Measurements from ENCODE around the gene SLC25A10.
A peak's percentile ranks its signal among the peaks of the same experiment; 100 is the strongest.
"Not testable (repeated sequence)": the region's sequence is repeated elsewhere in the genome, so short reads cannot be mapped to it uniquely, and the experiment has no call there.

Gene SLC25A10

GRCh38 chr17:81672504-81672903, 39.6 kb upstream of the SLC25A10 start (continued):
- TF ChIP-seq, protein P1, sequence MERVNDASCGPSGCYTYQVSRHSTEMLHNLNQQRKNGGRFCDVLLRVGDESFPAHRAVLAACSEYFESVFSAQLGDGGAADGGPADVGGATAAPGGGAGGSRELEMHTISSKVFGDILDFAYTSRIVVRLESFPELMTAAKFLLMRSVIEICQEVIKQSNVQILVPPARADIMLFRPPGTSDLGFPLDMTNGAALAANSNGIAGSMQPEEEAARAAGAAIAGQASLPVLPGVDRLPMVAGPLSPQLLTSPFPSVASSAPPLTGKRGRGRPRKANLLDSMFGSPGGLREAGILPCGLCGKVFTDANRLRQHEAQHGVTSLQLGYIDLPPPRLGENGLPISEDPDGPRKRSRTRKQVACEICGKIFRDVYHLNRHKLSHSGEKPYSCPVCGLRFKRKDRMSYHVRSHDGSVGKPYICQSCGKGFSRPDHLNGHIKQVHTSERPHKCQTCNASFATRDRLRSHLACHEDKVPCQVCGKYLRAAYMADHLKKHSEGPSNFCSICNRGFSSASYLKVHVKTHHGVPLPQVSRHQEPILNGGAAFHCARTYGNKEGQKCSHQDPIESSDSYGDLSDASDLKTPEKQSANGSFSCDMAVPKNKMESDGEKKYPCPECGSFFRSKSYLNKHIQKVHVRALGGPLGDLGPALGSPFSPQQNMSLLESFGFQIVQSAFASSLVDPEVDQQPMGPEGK (tag by site-specific recombination; IDR thresholded peaks at IDR 0.05), result no peak

GRCh38 chr17:81672954-81673353, 39.1 kb upstream of the SLC25A10 start:
- Histone ChIP-seq H3K4me1 (ENCODE audit: control insufficient read depth, insufficient read depth, low read length) (no peaks in the 10 kb centered on the region), H3K4me3 (ENCODE audit: low read depth, low read length) (no peak overlapping the region), H3K36me3 (ENCODE audit: control insufficient read depth in 2 of 2, insufficient read depth in 1 of 2, low read length in 2 of 2) (peaks cover 47 to 72% of the 10 kb centered on the region in 2 experiments; a peak in 2 of 3 replicates), H3K9me3 (ENCODE audit: control insufficient read depth, insufficient read depth, low read depth, low read length) (no peaks in the 10 kb centered on the region), H3K27ac (ENCODE audit: extremely low read depth, low read depth, low read length) (no peak overlapping the region)
- ChIA-PET POLR2A (interaction anchor here (0.6 to 3.0 kb wide), 3 partner anchors 10 to 39 kb away, joined by 3 to 16 read pairs (median 3); partner anchors contain the start of genes ARL16 and HGS), CTCF (interaction anchor here (0.6 to 0.9 kb wide), 2 partner anchors 11 to 15 kb away, joined by 3 to 7 read pairs; partner anchors contain the start of genes ARL16 and HGS)
- TF ChIP-seq ZNF837 (tag by site-specific recombination; IDR thresholded peaks at IDR 0.05), result no peak
- peak; percentile 90 for TF ChIP-seq GLIS1 (tag by site-specific recombination; IDR thresholded peaks at IDR 0.05)

DNA sequence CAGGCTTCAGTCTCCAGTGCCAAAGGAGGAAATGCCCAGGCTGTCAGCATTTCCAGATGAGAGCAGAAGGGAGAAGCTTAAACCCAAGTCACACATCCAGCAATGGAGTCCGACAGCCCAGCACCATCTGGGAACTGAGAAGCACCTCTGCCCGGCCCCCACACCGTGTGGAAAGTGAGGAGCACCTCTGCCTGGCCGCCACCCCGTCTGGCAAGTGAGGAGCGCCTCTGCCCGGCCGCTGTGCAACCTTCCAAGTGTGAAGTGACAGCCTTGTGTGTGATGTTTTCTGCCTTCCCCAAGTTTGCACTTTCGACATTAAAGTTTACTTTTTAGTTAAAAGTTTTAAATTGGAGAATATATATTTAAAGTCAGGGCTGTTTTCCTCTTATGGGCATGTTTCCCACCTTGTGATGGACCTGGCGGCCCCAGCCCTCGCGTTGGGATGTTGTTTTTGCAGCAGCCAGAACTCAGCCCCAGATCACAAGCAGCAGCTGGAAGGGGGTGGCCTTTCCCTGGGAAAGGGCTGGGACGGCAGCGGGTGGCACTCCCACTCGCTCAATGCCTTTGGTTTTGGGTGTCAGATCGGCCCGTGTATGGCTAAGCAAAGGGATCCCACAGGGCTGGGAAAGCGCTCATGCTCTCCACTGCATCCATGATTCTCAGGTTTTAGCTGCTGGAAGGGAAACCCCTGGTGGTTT, 38.4 kb upstream of the SLC25A10 start:
- TF ChIP-seq ZNF621 (tag by site-specific recombination; IDR thresholded peaks at IDR 0.05) (no peak), ZNF560 (tag by site-specific recombination; IDR thresholded peaks at IDR 0.05; ENCODE audit: borderline replicate concordance) (no peak), ZFHX2 (tag by site-specific recombination; conservative IDR thresholded peaks at IDR 0.05) (0 out of 2 replicates have a peak, but pooled peaks have one; percentile 24), ZBTB17 (tag by site-specific recombination; IDR thresholded peaks at IDR 0.05) (no peak), ZSCAN4 (tag by site-specific recombination; IDR thresholded peaks at IDR 0.05) (no peak), ZNF664 (tag by site-specific recombination; IDR thresholded peaks at IDR 0.05) (no peak)
- Histone ChIP-seq H3K36me3 (ENCODE audit: control insufficient read depth in 2 of 2, insufficient read depth in 1 of 2, low read length in 2 of 2) (peaks cover 40 to 64% of the 10 kb centered on the region in 2 experiments; a peak in 2 of 3 replicates), H3K27ac (ENCODE audit: extremely low read depth, low read depth, low read length) (peak overlapping the region; percentile 31; the same call in 1 of the 2 replicates), H3K9me3 (ENCODE audit: control insufficient read depth, insufficient read depth, low read depth, low read length) (no peaks in the 10 kb centered on the region), H3K4me3 (ENCODE audit: low read depth, low read length) (no peak overlapping the region), H3K4me1 (ENCODE audit: control insufficient read depth, insufficient read depth, low read length) (no peaks in the 10 kb centered on the region)
- POLR2A ChIA-PET, result interaction anchor here (2.7 to 3.0 kb wide), 2 partner anchors 9 to 11 kb away, joined by 16 to 18 read pairs; partner anchors contain the start of genes ARL16 and HGS
- CTCF ChIA-PET, result interaction anchor here (0.7 kb wide), 1 partner anchor 82 kb away, joined by 3 read pairs; no protein-coding TSS in a partner anchor

GRCh38 chr17:81675515-81676221, 36.4 kb upstream of the SLC25A10 start:
- not testable (repeated sequence) for H3K4me3 ChIP-seq (ENCODE audit: low read depth, low read length); H3K9me3 ChIP-seq (ENCODE audit: control insufficient read depth, insufficient read depth, low read depth, low read length); H3K27ac ChIP-seq (ENCODE audit: extremely low read depth, low read depth, low read length); H3K4me1 ChIP-seq (ENCODE audit: control insufficient read depth, insufficient read depth, low read length)
- TF ChIP-seq CTCF (tag by site-specific recombination; IDR thresholded peaks at IDR 0.05) (peak; percentile 73), SCRT2 (tag by site-specific recombination; IDR thresholded peaks at IDR 0.05) (peak; percentile 97), ZBTB8A (tag by site-specific recombination; IDR thresholded peaks at IDR 0.05) (0 out of 2 replicates have a peak, but pooled peaks have one; percentile 30), ZEB2 (tag by site-specific recombination; IDR thresholded peaks at IDR 0.05) (peak; percentile 41; the same call in 1 of the 2 replicates), ZNF2 (tag by site-specific recombination; IDR thresholded peaks at IDR 0.05) (peak; percentile 72; the same call in 1 of the 2 replicates), GLIS2 (tag by site-specific recombination; IDR thresholded peaks at IDR 0.05) (peak; percentile 51; the same call in 1 of the 2 replicates), IKZF3 (tag by site-specific recombination; IDR thresholded peaks at IDR 0.05) (peak; percentile 56; the same call in 1 of the 2 replicates), SCRT1 (tag by site-specific recombination; IDR thresholded peaks at IDR 0.05; ENCODE audit: borderline replicate concordance) (peak; percentile 92; the same call in 1 of the 2 replicates), ZNF654 (tag by site-specific recombination; IDR thresholded peaks at IDR 0.05; ENCODE audit: low read depth) (peak; percentile 71), GLIS1 (tag by site-specific recombination; IDR thresholded peaks at IDR 0.05) (0 out of 2 replicates have a peak, but pooled peaks have one; percentile 10)
- ChIA-PET CTCF (interaction anchor here (0.7 to 2.6 kb wide), 11 partner anchors 9 to 360 kb away, joined by 3 to 9 read pairs (median 6); partner anchors contain the start of genes ARL16, HGS, MRPL12 and SLC25A10), POLR2A (interaction anchor here (0.6 to 2.7 kb wide), 7 partner anchors 9 to 76 kb away, joined by 3 to 18 read pairs (median 3); partner anchors contain the start of genes ARL16, HGS, MRPL12 and NPLOC4)
- H3K36me3 ChIP-seq (ENCODE audit: control insufficient read depth in 2 of 2, insufficient read depth in 1 of 2, low read length in 2 of 2), result peaks cover 24 to 50% of the 10 kb centered on the region in 2 experiments; a peak in 2 of 3 replicates
